Peyer's patch (tissue), 4 donors: Measurements from ENCODE around the gene RLF. TPM values are rescaled to one million over a fixed set of nuclear protein-coding genes. Genes with fewer than 3 reads are reported as not detected.

ENCODE experiments used
- DNase-seq, 3 donors: peaks; one replicate each; pipeline ENCODE4 v3.0.0-alpha.2; 2017 to 2019
- H3K27ac ChIP-seq, 4 donors: fragments of 200-600 bp; sonication (generic); one replicate each; pipeline ENCODE4 v1.5.1; 2016 to 2019
- H3K27me3 ChIP-seq, 2 donors: fragments of 200-600 bp; sonication (generic); one replicate each; pipeline ENCODE4 v1.5.1; 2019
- H3K36me3 ChIP-seq, 3 donors: fragments of 200-600 bp; sonication (generic); one replicate each; pipeline ENCODE4 v1.5.1; 2016 to 2019
- H3K4me1 ChIP-seq, 4 donors: fragments of 200-600 bp; sonication (generic); one replicate each; pipeline ENCODE4 v1.5.1; 2016 to 2019
- H3K4me3 ChIP-seq, 4 donors: fragments of 200-600 bp; sonication (generic); 1 replicate in 3 of 4; 2 replicates in 1 of 4; pipeline ENCODE4 v1.5.1; 2016 to 2019; ENCODE audit warnings: mild to moderate bottlenecking in 1 of 4
- H3K9me3 ChIP-seq, 4 donors: fragments of 200-600 bp; sonication (generic); one replicate each; pipeline ENCODE4 v1.5.1; 2016 to 2019; ENCODE audit warnings: mild to moderate bottlenecking in 1 of 4
- POLR2A ChIP-seq, 2 donors: fragments of 450-650 bp; IDR thresholded peaks; one replicate each; pipeline ENCODE4 v1.5.1; 2017; ENCODE audit warnings: antibody characterized with exemption in 2 of 2, mild to moderate bottlenecking in 2 of 2, moderate library complexity in 2 of 2
- total RNA-seq, 4 donors: library from RNA; depleted of rRNA; stranded (reverse); fragments of >200 nt; gene quantifications; one replicate each; pipeline ENCODE4 v1.1.0, GENCODE V29; 2016
- TF ChIP-seq, protein P1 (sequence below), 6 experiments: fragments of 450-650 bp in 4 of 6; fragments of 200-600 bp in 2 of 6; sonication (generic) in 1 of 6; IDR thresholded peaks; one replicate each; pipeline ENCODE4 v1.5.1; 2017 to 2019; ENCODE audit warnings: antibody characterized with exemption in 6 of 6, mild to moderate bottlenecking in 3 of 6, moderate library complexity in 1 of 6

RLF gene
- total RNA-seq, 4 donors from 2014 or later = 10.5 to 15.8 (median 13.4) TPM

DNA sequence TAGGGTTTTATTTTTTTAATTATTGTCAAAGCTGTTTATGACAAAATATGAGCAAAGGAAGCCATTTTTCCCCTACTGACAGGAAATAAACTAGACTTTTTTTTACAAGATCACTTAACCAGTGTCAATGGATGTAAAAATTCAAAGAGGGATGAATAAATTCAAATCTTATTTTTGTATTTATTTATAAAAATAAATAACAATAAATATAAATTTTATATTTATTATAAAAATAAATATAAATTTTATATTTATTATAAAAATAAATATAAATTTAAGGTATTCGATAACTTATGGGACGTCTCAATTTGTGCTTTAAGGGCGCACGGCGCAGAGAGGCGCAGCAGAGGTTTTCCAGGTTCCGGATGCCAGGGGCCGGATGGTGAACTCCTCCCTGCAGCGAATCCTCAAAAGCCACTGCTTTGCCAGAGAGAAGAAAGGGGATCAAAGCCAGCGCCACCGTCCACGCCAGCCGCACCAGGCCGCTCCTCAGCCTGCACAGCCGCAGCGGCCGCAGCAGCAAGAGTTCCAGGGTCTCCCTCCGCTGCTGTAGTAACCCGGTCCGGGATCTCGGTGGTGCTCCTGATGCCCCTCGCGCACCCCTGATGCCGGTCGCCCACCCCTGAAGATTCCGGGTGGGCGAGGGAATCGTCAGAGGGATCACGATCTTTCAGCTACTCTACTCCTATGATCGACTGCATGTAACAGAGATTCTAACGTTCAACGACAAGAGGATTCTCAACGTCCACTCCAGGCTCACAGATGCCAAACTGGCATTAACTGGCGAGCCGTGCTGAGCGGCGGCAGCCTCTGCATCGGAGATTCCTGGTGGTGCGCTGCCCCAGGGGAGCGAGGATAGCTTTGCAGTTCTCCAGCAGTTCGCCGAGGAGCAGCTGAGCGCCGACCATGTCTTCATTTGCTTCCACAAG is 28.5 kb upstream of the RLF start:
- no peak overlapping the region for H3K4me3 ChIP-seq
- no peak for DNase-seq

DNA sequence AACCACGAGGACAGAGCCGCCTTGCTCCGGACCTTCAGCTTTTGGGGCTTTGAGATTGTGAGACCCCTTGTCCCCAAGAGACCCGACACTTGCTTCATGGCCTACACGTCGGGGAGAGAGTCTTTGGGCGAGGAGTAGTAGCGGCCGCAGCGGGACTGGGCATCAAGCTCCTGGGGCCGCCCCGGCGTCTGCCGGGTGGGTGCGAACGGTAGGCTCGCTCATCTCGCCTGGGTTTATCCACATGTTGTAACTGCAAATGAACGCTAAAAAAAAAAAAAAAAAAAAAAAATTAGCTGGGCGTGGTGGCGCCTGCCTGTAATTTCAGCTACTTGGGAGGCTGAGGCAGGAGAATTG is 27.9 kb upstream of the RLF start:
- Histone ChIP-seq H3K36me3 (no peaks in the 10 kb centered on the region), H3K9me3 (no peaks in the 10 kb centered on the region), H3K4me3 (no peak overlapping the region), H3K27me3 (no peaks in the 10 kb centered on the region), H3K4me1 (no peaks in the 10 kb centered on the region), H3K27ac (no peak overlapping the region)
- DNase-seq = no peak
- no peak for TF ChIP-seq POLR2A (IDR thresholded peaks at IDR 0.05)
- TF ChIP-seq, protein P1, sequence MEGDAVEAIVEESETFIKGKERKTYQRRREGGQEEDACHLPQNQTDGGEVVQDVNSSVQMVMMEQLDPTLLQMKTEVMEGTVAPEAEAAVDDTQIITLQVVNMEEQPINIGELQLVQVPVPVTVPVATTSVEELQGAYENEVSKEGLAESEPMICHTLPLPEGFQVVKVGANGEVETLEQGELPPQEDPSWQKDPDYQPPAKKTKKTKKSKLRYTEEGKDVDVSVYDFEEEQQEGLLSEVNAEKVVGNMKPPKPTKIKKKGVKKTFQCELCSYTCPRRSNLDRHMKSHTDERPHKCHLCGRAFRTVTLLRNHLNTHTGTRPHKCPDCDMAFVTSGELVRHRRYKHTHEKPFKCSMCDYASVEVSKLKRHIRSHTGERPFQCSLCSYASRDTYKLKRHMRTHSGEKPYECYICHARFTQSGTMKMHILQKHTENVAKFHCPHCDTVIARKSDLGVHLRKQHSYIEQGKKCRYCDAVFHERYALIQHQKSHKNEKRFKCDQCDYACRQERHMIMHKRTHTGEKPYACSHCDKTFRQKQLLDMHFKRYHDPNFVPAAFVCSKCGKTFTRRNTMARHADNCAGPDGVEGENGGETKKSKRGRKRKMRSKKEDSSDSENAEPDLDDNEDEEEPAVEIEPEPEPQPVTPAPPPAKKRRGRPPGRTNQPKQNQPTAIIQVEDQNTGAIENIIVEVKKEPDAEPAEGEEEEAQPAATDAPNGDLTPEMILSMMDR (IDR thresholded peaks at IDR 0.05) = no peak

More for the DNA sequence above, 28.5 kb upstream of the RLF start:
- H3K4me1 ChIP-seq = no peaks in the 10 kb centered on the region
- no peaks in the 10 kb centered on the region for H3K27me3 ChIP-seq
- H3K27ac ChIP-seq = no peak overlapping the region
- TF ChIP-seq, protein P1 (IDR thresholded peaks at IDR 0.05) = no peak
- TF ChIP-seq POLR2A (IDR thresholded peaks at IDR 0.05) = no peak
- no peaks in the 10 kb centered on the region for H3K9me3 ChIP-seq
- no peaks in the 10 kb centered on the region for H3K36me3 ChIP-seq

DNA sequence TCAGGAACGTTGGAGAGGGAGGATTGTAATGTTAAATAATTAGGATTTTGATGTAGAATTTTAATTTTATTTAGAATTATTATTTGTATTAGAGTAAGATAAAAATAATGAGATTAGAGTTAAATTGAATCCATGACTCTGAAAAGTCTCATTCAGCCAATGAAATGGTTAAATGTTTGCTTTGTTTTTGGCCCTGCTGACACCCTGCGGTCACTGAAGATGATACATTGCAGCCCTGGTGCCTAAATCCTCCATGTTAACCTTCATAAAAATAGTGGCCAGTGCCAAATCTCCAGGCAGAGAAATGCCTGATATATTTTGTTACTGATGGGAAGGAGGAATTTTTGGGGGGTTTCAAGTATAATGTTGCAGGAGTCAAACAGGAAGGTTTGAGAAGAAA is 27.3 kb upstream of the RLF start:
- Histone ChIP-seq H3K27ac (no peak overlapping the region), H3K27me3 (no peaks in the 10 kb centered on the region), H3K4me1 (no peaks in the 10 kb centered on the region), H3K9me3 (no peaks in the 10 kb centered on the region), H3K36me3 (no peaks in the 10 kb centered on the region), H3K4me3 (no peak overlapping the region)
- no peak for TF ChIP-seq POLR2A (IDR thresholded peaks at IDR 0.05)
- TF ChIP-seq, protein P1 (IDR thresholded peaks at IDR 0.05) = no peak
- DNase-seq = no peak

DNA sequence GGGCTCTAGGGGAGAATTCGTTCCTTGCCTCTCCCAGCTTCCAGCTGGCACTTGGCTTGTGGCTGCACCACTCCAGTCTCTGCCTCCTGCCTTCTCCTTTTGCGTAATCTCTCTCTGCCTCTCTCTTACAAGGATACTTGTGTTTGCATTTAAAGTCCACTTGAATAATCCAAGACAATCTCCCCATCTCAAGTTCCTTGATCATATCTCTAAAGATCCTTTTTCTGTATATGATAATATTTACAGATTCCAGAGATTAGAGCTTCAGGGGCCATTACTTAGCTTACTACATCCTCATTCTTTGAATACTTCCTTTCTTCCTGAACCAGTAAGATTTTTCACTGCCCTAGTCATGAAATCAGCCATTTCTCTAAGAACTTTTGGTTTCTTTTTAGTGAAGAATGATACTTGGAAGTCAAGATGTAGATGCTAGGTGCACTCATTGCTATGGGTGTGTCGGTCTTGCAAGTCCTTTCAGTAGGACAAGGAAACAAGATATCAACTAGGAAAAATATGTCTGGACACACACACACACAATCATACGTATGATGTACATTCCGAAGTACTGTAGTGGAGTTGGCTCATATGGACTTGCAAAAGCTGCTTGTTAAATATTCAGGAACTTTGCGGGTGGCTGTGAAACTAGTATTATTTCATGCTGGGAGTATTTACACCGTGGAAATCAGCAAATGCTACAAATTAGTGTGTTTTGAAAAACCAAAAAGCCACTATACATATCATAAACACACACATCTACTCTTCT is 20.8 kb upstream of the RLF start:
- DNase-seq = no peak
- no peaks in the 10 kb centered on the region for H3K9me3 ChIP-seq
- no peaks in the 10 kb centered on the region for H3K36me3 ChIP-seq
- H3K27me3 ChIP-seq = no peaks in the 10 kb centered on the region
- TF ChIP-seq, protein P1 (IDR thresholded peaks at IDR 0.05) = no peak
- no peak for TF ChIP-seq POLR2A (IDR thresholded peaks at IDR 0.05)
- H3K4me3 ChIP-seq = no peak overlapping the region
- no peaks in the 10 kb centered on the region for H3K4me1 ChIP-seq
- no peak overlapping the region for H3K27ac ChIP-seq

DNA sequence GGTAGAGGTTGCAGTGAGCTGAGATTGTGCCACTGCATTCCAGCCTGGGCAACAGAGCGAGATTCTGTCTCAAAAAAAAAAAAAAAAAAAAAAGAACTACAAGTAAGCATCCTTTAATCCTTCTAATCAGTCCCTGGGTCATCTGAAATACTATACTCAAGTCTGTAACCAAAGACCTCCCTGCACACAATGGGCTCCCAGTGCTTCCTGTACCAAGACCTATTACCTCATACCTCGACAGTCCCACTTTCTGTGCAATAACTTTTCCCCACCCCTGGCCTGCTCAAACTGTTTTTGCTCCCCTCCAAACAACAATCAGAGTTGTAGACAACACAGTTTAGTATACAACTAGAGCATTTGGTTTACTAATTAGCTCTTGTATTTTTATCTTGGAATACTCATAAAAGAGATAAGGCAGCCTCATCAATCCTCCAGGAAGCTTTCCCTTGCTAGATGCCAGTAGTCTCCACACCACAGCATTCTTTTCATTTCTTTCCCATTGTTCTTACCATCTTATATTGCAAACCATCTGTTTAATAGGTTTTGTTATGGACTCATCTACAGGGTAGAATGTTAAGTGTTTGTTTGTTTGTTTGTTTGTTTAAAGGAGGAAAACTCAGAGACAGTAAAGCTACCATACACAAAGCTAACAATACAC is 19.2 kb upstream of the RLF start:
- TF ChIP-seq, protein P1 (IDR thresholded peaks at IDR 0.05) = no peak
- TF ChIP-seq POLR2A (IDR thresholded peaks at IDR 0.05) = no peak
- H3K36me3 ChIP-seq = no peaks in the 10 kb centered on the region
- no peaks in the 10 kb centered on the region for H3K4me1 ChIP-seq
- H3K9me3 ChIP-seq = no peaks in the 10 kb centered on the region
- no peaks in the 10 kb centered on the region for H3K27me3 ChIP-seq
- no peak for DNase-seq
- no peak overlapping the region for H3K4me3 ChIP-seq
- no peak overlapping the region for H3K27ac ChIP-seq
